ENCODE measurements around the gene NASP.
"Not testable (repeated sequence)": the region's sequence is repeated elsewhere in the genome, so short reads cannot be mapped to it uniquely, and the experiment has no call there.

The NASP gene

GRCh38 chr1:45570631-45571030, 13.2 kb upstream of the NASP start:
- no peak for DNase-seq

GRCh38 chr1:45573231-45573804, 10.5 kb upstream of the NASP start:
- DNase-seq, result no peak

GRCh38 chr1:45574105-45574626, 9.7 kb upstream of the NASP start:
- DNase-seq, result no peak

GRCh38 chr1:45583264-45583665, 576 bp upstream of the NASP start:
- peak; percentile 66 to 87 (median 80) for DNase-seq

GRCh38 chr1:45584351-45585109, 689 bp downstream of the NASP start:
- peak; percentile 66 to 83 (median 78) for DNase-seq

GRCh38 chr1:45585110-45585426, 1.2 kb downstream of the NASP start:
- no peak for DNase-seq

- DNase-seq, result no peak
Measured at GRCh38 chr1:45585496-45586075, 1.7 kb downstream of the NASP start.

- no peak for DNase-seq
Measured at GRCh38 chr1:45586769-45587168, 2.9 kb downstream of the NASP start.

- DNase-seq, result no peak
Measured at GRCh38 chr1:45589861-45590260, 6.0 kb downstream of the NASP start.

GRCh38 chr1:45594412-45594811, 10.6 kb downstream of the NASP start:
- no peak for DNase-seq

GRCh38 chr1:45596765-45597164, 12.9 kb downstream of the NASP start:
- DNase-seq, result not testable (repeated sequence)

GRCh38 chr1:45604239-45604638, 20.4 kb downstream of the NASP start:
- DNase-seq, result no peak

GRCh38 chr1:45607404-45608074, 23.7 kb downstream of the NASP start:
- DNase-seq, result no peak

- no peak for DNase-seq
Measured at GRCh38 chr1:45608175-45609156, 24.6 kb downstream of the NASP start.

GRCh38 chr1:45610589-45611226, 26.9 kb downstream of the NASP start:
- DNase-seq, result no peak

GRCh38 chr1:45612941-45613579, 29.2 kb downstream of the NASP start:
- DNase-seq, result no peak

GRCh38 chr1:45615885-45616284, 32.0 kb downstream of the NASP start:
- no peak for DNase-seq

- DNase-seq, result no peak
Measured at GRCh38 chr1:45617618-45618017, 33.8 kb downstream of the NASP start.

GRCh38 chr1:45619149-45619921, 35.5 kb downstream of the NASP start:
- no peak for DNase-seq
